H9 (cell line): ENCODE results near the gene UVRAG. TPM values are rescaled to one million over a fixed set of nuclear protein-coding genes. Genes with fewer than 3 reads are reported as not detected.
A peak's percentile ranks its signal among the peaks of the same experiment; 100 is the strongest.

Experiments
- DNase-seq: peaks from one replicate; pipeline ENCODE4 v3.0.0-alpha.2; 2017
- H2AFZ ChIP-seq: one replicate; pipeline ENCODE4 v1.6.1; 2013; ENCODE audit warnings: mild to moderate bottlenecking, low read length, control low read depth, moderate library complexity
- H2AK5ac ChIP-seq: 2 replicates; pipeline ENCODE4 v1.6.1; 2013; ENCODE audit warnings: low read length, control low read depth, mixed read lengths; ENCODE audit not compliant: insufficient read length
- H2BK120ac ChIP-seq: one replicate; pipeline ENCODE4 v1.6.1; 2013; ENCODE audit warnings: low read depth, mild to moderate bottlenecking, low read length, control low read depth, inconsistent platforms; ENCODE audit not compliant: poor library complexity, severe bottlenecking
- H2BK12ac ChIP-seq: 2 replicates; pipeline ENCODE4 v1.6.1; 2013; ENCODE audit warnings: low read length, control low read depth, mixed read lengths, low read depth; ENCODE audit not compliant: insufficient read length
- H2BK15ac ChIP-seq: 2 replicates; pipeline ENCODE4 v1.6.1; 2013; ENCODE audit warnings: low read depth, low read length, control low read depth
- H2BK20ac ChIP-seq: one replicate; pipeline ENCODE4 v1.6.1; 2013; ENCODE audit warnings: low read depth, mild to moderate bottlenecking, low read length, control low read depth, inconsistent platforms; ENCODE audit not compliant: poor library complexity, severe bottlenecking
- H2BK5ac ChIP-seq: 2 replicates; pipeline ENCODE4 v1.6.1; 2013; ENCODE audit warnings: low read length, control low read depth, mixed read lengths; ENCODE audit not compliant: insufficient read length
- H3K14ac ChIP-seq: 2 replicates; pipeline ENCODE4 v1.6.1; 2013; ENCODE audit warnings: low read length, control low read depth; ENCODE audit not compliant: insufficient read depth
- H3K18ac ChIP-seq: 2 replicates; pipeline ENCODE4 v1.6.1; 2013; ENCODE audit warnings: low read depth, mild to moderate bottlenecking, mixed read lengths, low read length, control low read depth; ENCODE audit not compliant: insufficient read length
- H3K23ac ChIP-seq: 2 replicates; pipeline ENCODE4 v1.6.1; 2013; ENCODE audit warnings: low read length, control low read depth, mixed read lengths, low read depth; ENCODE audit not compliant: insufficient read length
- H3K23me2 ChIP-seq: 2 replicates; pipeline ENCODE4 v1.6.1; 2013; ENCODE audit warnings: low read depth, mild to moderate bottlenecking, mixed read lengths, low read length, control low read depth; ENCODE audit not compliant: insufficient read length, poor library complexity, severe bottlenecking
- H3K27ac ChIP-seq: 2 replicates; pipeline ENCODE4 v1.5.1; 2013; ENCODE audit warnings: low read length, control low read depth, mixed read lengths, low read depth; ENCODE audit not compliant: insufficient read length
- H3K27me3 ChIP-seq: 2 replicates; pipeline ENCODE4 v1.6.1; 2013; ENCODE audit warnings: low read length, control low read depth, inconsistent platforms; ENCODE audit not compliant: insufficient read depth
- H3K4ac ChIP-seq: 2 replicates; pipeline ENCODE4 v1.6.1; 2013; ENCODE audit warnings: low read depth, mild to moderate bottlenecking, control low read depth, inconsistent platforms, low read length, moderate library complexity
- H3K4me1 ChIP-seq: 2 replicates; pipeline ENCODE4 v1.6.1; 2013; ENCODE audit warnings: low read length, control low read depth, inconsistent platforms; ENCODE audit not compliant: insufficient read depth
- H3K4me2 ChIP-seq: 2 replicates; pipeline ENCODE4 v1.6.1; 2013; ENCODE audit warnings: low read length, control low read depth, mixed read lengths; ENCODE audit not compliant: insufficient read length, insufficient read depth
- H3K56ac ChIP-seq: 2 replicates; pipeline ENCODE4 v1.6.1; 2013; ENCODE audit warnings: low read depth, mild to moderate bottlenecking, mixed read lengths, low read length, control low read depth; ENCODE audit not compliant: insufficient read length
- H3K79me1 ChIP-seq: 2 replicates; pipeline ENCODE4 v1.6.1; 2013; ENCODE audit warnings: low read depth, mild to moderate bottlenecking, moderate library complexity, low read length, control low read depth, inconsistent platforms; ENCODE audit not compliant: insufficient read depth, poor library complexity, severe bottlenecking
- H3K79me2 ChIP-seq: 2 replicates; pipeline ENCODE4 v1.6.1; 2013; ENCODE audit warnings: low read length, control low read depth, inconsistent platforms; ENCODE audit not compliant: insufficient read depth
- H3K9ac ChIP-seq: 2 replicates; pipeline ENCODE4 v1.6.1; 2013; ENCODE audit warnings: low read length, control low read depth, mixed read lengths; ENCODE audit not compliant: insufficient read length; ENCODE audit errors: extremely low read depth
- H3K9me3 ChIP-seq: one replicate; pipeline ENCODE4 v1.6.1; 2013; ENCODE audit warnings: low read depth, low read length, inconsistent platforms; ENCODE audit not compliant: control insufficient read depth
- H3T11ph ChIP-seq: one replicate; pipeline ENCODE4 v1.6.1; 2013; ENCODE audit warnings: mild to moderate bottlenecking, low read length, control low read depth, inconsistent platforms
- H4K20me1 ChIP-seq: one replicate; pipeline ENCODE4 v1.6.1; 2013; ENCODE audit not compliant: control insufficient read depth, insufficient read length, insufficient read depth
- H4K5ac ChIP-seq: 2 replicates; pipeline ENCODE4 v1.6.1; 2013; ENCODE audit warnings: low read depth, mild to moderate bottlenecking, mixed read lengths, low read length, control low read depth; ENCODE audit not compliant: insufficient read length
- H4K8ac ChIP-seq: replicated peaks from 2 replicates; pipeline ENCODE4 v1.6.1; 2013; ENCODE audit warnings: low read length, control low read depth, mixed read lengths, low read depth; ENCODE audit not compliant: insufficient read length
- H4K91ac ChIP-seq: 2 replicates; pipeline ENCODE4 v1.6.1; 2013; ENCODE audit warnings: low read depth, mild to moderate bottlenecking, moderate library complexity, mixed read lengths, low read length, control low read depth; ENCODE audit not compliant: insufficient read length
- H3K27ac Mint-ChIP-seq, 3 experiments: 2 replicates in 2 of 3; 3 replicates in 1 of 3; pipeline ENCODE4 v1.8.0; 2020 to 2021; ENCODE audit warnings: mixed read lengths in 3 of 3, mild to moderate bottlenecking in 1 of 3, moderate library complexity in 1 of 3
- H3K27me3 Mint-ChIP-seq: 2 replicates; pipeline ENCODE4 v1.8.0; 2021; ENCODE audit warnings: low read depth, mild to moderate bottlenecking, moderate library complexity, mixed read lengths
- H3K36me3 Mint-ChIP-seq, 3 experiments: 2 replicates in 2 of 3; 3 replicates in 1 of 3; pipeline ENCODE4 v1.8.0; 2020 to 2021; ENCODE audit warnings: low read depth in 3 of 3, mixed read lengths in 3 of 3; ENCODE audit not compliant: insufficient read depth in 1 of 3
- H3K4me1 Mint-ChIP-seq, 2 experiments: 2 replicates each; pipeline ENCODE4 v1.8.0; 2020; ENCODE audit warnings: mixed read lengths in 2 of 2
- H3K4me3 Mint-ChIP-seq, 2 experiments: 2 replicates in 1 of 2; 3 replicates in 1 of 2; pipeline ENCODE4 v1.8.0; 2020 to 2021; ENCODE audit warnings: mild to moderate bottlenecking in 2 of 2, mixed read lengths in 2 of 2, moderate library complexity in 1 of 2
- H3K9me3 Mint-ChIP-seq, 2 experiments: 2 replicates in 1 of 2; 3 replicates in 1 of 2; pipeline ENCODE4 v1.8.0; 2020; ENCODE audit warnings: mild to moderate bottlenecking in 2 of 2, mixed read lengths in 2 of 2, moderate library complexity in 1 of 2
- WGBS: extraction: QIAGEN DNeasy Blood & Tissue Kit; methylation state at CpG from one replicate; pipeline ENCODE4 v1.1.7; 2013; ENCODE audit warnings: missing lambda C conversion rate, low lambda C conversion rate, mixed read lengths; ENCODE audit not compliant: insufficient read length; ENCODE audit errors: extremely low coverage; 5-methylcytosine and 5-hydroxymethylcytosine counted together
- total RNA-seq: library from RNA; stranded (reverse); gene quantifications from 2 replicates; pipeline ENCODE4 v1.2.1, GENCODE V29; 2021
- TF ChIP-seq, protein P1 (sequence below): fragments of 200-600 bp; sonication (generic); conservative IDR thresholded peaks from 3 replicates; pipeline ENCODE4 v1.8.0; 2021; ENCODE audit warnings: antibody characterized with exemption, mild to moderate bottlenecking

Gene UVRAG
- total RNA-seq, 1 experiment from 2014 or later, result 18.5 TPM

DNA sequence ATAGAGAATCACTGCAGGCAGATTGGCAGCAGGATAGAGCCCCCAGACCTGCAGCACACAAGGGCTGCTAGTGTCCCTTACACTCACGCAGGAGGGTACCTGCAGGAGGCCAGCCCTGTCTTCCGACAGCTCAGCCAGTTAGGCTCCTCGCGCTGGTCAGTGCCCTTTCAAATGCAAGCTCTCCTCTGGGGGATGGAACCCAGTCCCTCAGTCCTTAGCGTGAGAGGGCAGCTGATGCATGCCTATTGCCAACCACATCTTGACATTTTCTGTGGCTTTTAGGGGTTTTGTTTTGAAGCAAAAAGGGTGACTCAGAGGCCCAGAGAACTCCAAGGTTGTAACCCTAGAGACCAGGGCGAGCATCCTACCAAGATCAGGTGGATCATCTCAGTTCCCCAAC is 351.3 kb downstream of the UVRAG start:
- Histone ChIP-seq H2BK12ac (no peak overlapping the region), H2BK5ac (no peak overlapping the region), H3K4me1 (0 out of 2 replicates have a peak, but pooled peaks cover 2% of the 10 kb centered on the region), H3K9ac (no peak overlapping the region), H3K79me1 (no peaks in the 10 kb centered on the region), H2BK15ac (no peak overlapping the region), H3T11ph (no peak overlapping the region), H4K5ac (no peak overlapping the region), H2BK120ac (no peak overlapping the region), H3K9me3 (no peaks in the 10 kb centered on the region), H2AFZ (no peak overlapping the region), H3K18ac (no peak overlapping the region), H3K79me2 (no peaks in the 10 kb centered on the region), H4K8ac (no peak overlapping the region), H3K14ac (peak overlapping the region; percentile 17; the same call in 1 of the 2 replicates), H3K23ac (no peak overlapping the region), H3K56ac (no peak overlapping the region), H3K23me2 (no peaks in the 10 kb centered on the region), H3K4ac (no peak overlapping the region), H4K20me1 (no peaks in the 10 kb centered on the region), H2AK5ac (no peak overlapping the region), H3K27me3 (no peaks in the 10 kb centered on the region; the same call in 1 of the 2 replicates), H2BK20ac (no peak overlapping the region), H4K91ac (no peak overlapping the region), H3K4me2 (no peak overlapping the region), H3K27ac (no peak overlapping the region)
- no peak overlapping the region; a peak in 1 of 7 replicates for H3K27ac Mint-ChIP-seq
- no peaks in the 10 kb centered on the region for H3K4me1 Mint-ChIP-seq
- TF ChIP-seq, protein P1, sequence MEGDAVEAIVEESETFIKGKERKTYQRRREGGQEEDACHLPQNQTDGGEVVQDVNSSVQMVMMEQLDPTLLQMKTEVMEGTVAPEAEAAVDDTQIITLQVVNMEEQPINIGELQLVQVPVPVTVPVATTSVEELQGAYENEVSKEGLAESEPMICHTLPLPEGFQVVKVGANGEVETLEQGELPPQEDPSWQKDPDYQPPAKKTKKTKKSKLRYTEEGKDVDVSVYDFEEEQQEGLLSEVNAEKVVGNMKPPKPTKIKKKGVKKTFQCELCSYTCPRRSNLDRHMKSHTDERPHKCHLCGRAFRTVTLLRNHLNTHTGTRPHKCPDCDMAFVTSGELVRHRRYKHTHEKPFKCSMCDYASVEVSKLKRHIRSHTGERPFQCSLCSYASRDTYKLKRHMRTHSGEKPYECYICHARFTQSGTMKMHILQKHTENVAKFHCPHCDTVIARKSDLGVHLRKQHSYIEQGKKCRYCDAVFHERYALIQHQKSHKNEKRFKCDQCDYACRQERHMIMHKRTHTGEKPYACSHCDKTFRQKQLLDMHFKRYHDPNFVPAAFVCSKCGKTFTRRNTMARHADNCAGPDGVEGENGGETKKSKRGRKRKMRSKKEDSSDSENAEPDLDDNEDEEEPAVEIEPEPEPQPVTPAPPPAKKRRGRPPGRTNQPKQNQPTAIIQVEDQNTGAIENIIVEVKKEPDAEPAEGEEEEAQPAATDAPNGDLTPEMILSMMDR, result no peak
- H3K27me3 Mint-ChIP-seq, result peaks cover 73% of the 10 kb centered on the region
- DNase-seq, result no peak
- H3K4me3 Mint-ChIP-seq, result no peak overlapping the region
- H3K36me3 Mint-ChIP-seq, result no peaks in the 10 kb centered on the region
- H3K9me3 Mint-ChIP-seq, result no peaks in the 10 kb centered on the region; a peak in 1 of 5 replicates
- WGBS, result no CpG with 5 or more reads among the region's 6 CpGs
